ENCODE results near the gene UPK1B.

Gene UPK1B

DNA sequence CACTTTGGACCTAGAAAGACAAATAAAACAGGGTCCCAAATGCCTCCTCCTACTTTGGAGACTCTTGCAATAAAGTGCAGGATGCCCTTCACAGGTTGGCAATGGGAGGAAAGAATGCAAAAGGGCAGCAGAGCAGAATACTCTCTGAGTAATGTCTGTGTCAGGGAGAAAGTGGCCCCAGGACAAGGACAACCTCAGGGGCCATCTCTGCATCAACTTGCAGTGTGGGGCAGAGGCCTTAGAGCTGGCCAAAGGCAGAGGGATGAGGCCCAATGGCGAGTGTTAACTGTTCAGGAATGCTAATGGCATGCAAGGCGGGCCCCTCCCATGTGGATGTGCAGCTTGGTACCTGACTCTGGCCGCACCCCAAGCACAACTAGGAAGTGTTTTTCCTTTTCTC lies 8.4 kb downstream of the UPK1B start:
- CTCF ChIA-PET = no interaction called here
- POLR2A ChIA-PET = no interaction called here
- H3K4me1 ChIP-seq (ENCODE audit: control insufficient read depth, insufficient read depth, low read length) = no peaks in the 10 kb centered on the region

DNA sequence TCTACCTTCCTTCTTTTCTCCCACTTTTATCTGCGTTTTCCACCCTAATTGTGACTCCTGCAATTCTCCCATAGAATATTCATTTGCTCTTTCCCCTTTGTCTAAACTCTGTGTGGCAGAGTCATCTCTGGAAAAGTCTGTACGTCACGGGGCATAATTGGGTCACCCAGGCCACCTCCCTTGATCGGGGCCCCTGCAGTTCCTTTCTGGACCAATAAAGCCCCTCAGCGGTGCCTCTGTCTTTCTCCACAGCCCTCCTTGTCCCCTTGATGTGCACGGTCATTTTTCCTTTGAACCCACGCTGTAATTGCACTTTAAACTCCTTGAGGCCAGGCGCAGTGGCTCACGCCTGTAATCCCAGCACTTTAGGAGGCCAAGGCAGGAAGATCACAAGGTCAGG lies 10.7 kb downstream of the UPK1B start:
- TF ChIP-seq ZNF677 (tag by site-specific recombination; IDR thresholded peaks at IDR 0.05) (no peak), ZNF274 (IDR thresholded peaks at IDR 0.05; ENCODE audit: low read length) (no peak), ZNF274 (tag by site-specific recombination; IDR thresholded peaks at IDR 0.05; ENCODE audit: borderline replicate concordance) (no peak), ZNF2 (tag by site-specific recombination; IDR thresholded peaks at IDR 0.05) (no peak), ZNF529 (tag by site-specific recombination; IDR thresholded peaks at IDR 0.05; ENCODE audit: insufficient replicate concordance) (no peak), FEZF1 (tag by site-specific recombination; IDR thresholded peaks at IDR 0.05) (no peak), ZNF174 (tag by site-specific recombination; IDR thresholded peaks at IDR 0.05) (no peak), ZNF501 (tag by site-specific recombination; IDR thresholded peaks at IDR 0.05) (no peak)
- no peaks in the 10 kb centered on the region for H3K9me3 ChIP-seq (ENCODE audit: control insufficient read depth, insufficient read depth, low read depth, low read length)
- ChIA-PET CTCF (no interaction called here), POLR2A (no interaction called here)
- no peaks in the 10 kb centered on the region for H3K4me1 ChIP-seq (ENCODE audit: control insufficient read depth, insufficient read depth, low read length)
- H3K27ac ChIP-seq (ENCODE audit: extremely low read depth, low read depth, low read length) = no peak overlapping the region
- H3K36me3 ChIP-seq (ENCODE audit: control insufficient read depth in 2 of 2, insufficient read depth in 1 of 2, low read length in 2 of 2) = no peaks in the 10 kb centered on the region
- no peak overlapping the region for H3K4me3 ChIP-seq (ENCODE audit: low read depth, low read length)

More for the DNA sequence above, 8.4 kb downstream of the UPK1B start:
- H3K4me3 ChIP-seq (ENCODE audit: low read depth, low read length) = no peak overlapping the region
- H3K27ac ChIP-seq (ENCODE audit: extremely low read depth, low read depth, low read length) = no peak overlapping the region
- no peaks in the 10 kb centered on the region for H3K9me3 ChIP-seq (ENCODE audit: control insufficient read depth, insufficient read depth, low read depth, low read length)
- TF ChIP-seq YY2 (tag by site-specific recombination; IDR thresholded peaks at IDR 0.05) (no peak), ZNF777 (tag by site-specific recombination; IDR thresholded peaks at IDR 0.05; ENCODE audit: borderline replicate concordance) (no peak), MYNN (tag by site-specific recombination; IDR thresholded peaks at IDR 0.05; ENCODE audit: borderline replicate concordance) (no peak), GLIS1 (tag by site-specific recombination; IDR thresholded peaks at IDR 0.05) (no peak), ZNF664 (tag by site-specific recombination; IDR thresholded peaks at IDR 0.05) (no peak), ZNF621 (tag by site-specific recombination; IDR thresholded peaks at IDR 0.05) (no peak), ZNF585B (tag by site-specific recombination; IDR thresholded peaks at IDR 0.05) (no peak), BCL11A (tag by site-specific recombination; IDR thresholded peaks at IDR 0.05; ENCODE audit: low read depth) (no peak), ZBTB20 (tag by site-specific recombination; IDR thresholded peaks at IDR 0.05) (no peak)
- TF ChIP-seq, protein P1, sequence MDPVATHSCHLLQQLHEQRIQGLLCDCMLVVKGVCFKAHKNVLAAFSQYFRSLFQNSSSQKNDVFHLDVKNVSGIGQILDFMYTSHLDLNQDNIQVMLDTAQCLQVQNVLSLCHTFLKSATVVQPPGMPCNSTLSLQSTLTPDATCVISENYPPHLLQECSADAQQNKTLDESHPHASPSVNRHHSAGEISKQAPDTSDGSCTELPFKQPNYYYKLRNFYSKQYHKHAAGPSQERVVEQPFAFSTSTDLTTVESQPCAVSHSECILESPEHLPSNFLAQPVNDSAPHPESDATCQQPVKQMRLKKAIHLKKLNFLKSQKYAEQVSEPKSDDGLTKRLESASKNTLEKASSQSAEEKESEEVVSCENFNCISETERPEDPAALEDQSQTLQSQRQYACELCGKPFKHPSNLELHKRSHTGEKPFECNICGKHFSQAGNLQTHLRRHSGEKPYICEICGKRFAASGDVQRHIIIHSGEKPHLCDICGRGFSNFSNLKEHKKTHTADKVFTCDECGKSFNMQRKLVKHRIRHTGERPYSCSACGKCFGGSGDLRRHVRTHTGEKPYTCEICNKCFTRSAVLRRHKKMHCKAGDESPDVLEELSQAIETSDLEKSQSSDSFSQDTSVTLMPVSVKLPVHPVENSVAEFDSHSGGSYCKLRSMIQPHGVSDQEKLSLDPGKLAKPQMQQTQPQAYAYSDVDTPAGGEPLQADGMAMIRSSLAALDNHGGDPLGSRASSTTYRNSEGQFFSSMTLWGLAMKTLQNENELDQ (tag by site-specific recombination; IDR thresholded peaks at IDR 0.05; ENCODE audit: low read depth) = no peak
- TF ChIP-seq, protein P2, sequence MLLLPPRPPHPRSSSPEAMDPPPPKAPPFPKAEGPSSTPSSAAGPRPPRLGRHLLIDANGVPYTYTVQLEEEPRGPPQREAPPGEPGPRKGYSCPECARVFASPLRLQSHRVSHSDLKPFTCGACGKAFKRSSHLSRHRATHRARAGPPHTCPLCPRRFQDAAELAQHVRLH (tag by site-specific recombination; IDR thresholded peaks at IDR 0.05) = no peak
- H3K36me3 ChIP-seq (ENCODE audit: control insufficient read depth in 2 of 2, insufficient read depth in 1 of 2, low read length in 2 of 2) = no peaks in the 10 kb centered on the region

DNA sequence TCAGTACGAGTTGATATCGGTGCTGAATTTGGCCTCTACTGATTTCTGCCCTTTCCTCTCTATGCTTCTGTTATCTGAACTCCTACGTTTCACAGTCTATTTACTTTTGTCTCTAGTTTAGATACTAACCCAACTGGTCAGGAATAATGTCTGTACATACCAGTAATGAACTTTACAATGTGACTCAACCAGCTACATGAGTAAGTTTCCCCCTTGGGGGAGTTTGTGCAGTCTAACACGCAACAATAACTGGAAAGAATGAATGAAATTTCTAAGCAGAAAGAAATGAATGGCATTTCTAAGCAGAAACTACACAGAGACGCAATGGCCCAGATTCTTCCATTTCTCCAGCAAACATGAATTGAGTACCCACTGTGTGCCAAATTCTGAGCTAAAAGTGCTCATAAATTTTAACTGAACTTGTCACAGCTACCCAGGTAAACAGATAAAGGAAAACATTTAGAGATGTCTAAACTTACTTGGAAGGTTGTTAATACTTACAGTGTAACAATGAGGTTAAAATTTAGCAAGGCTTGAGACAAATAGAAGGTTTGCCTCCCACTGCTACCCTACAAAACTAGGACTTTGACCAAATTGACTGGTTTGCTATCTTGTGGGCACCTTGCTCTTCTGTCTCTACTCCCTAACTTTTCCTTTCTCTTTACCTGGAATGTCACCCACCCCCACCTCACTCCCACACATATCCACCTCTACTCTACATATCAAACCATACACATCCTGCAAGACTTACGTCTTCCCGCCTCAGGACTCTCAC lies 11.6 kb downstream of the UPK1B start:
- CTCF ChIA-PET = interaction anchor here (0.6 kb wide), 1 partner anchor 635 kb away, joined by 3 read pairs; no protein-coding TSS in a partner anchor
- Histone ChIP-seq H3K9me3 (ENCODE audit: control insufficient read depth, insufficient read depth, low read depth, low read length) (no peaks in the 10 kb centered on the region), H3K4me1 (ENCODE audit: control insufficient read depth, insufficient read depth, low read length) (no peaks in the 10 kb centered on the region), H3K4me3 (ENCODE audit: low read depth, low read length) (no peak overlapping the region), H3K36me3 (ENCODE audit: control insufficient read depth in 2 of 2, insufficient read depth in 1 of 2, low read length in 2 of 2) (no peaks in the 10 kb centered on the region), H3K27ac (ENCODE audit: extremely low read depth, low read depth, low read length) (no peak overlapping the region)
- POLR2A ChIA-PET = no interaction called here
- TF ChIP-seq ZNF510 (tag by site-specific recombination; IDR thresholded peaks at IDR 0.05; ENCODE audit: insufficient replicate concordance) (no peak), ZNF155 (tag by site-specific recombination; IDR thresholded peaks at IDR 0.05) (no peak), ZNF670 (tag by site-specific recombination; IDR thresholded peaks at IDR 0.05; ENCODE audit: low read depth) (no peak), KLF8 (tag by site-specific recombination; IDR thresholded peaks at IDR 0.05) (no peak), MZF1 (tag by site-specific recombination; IDR thresholded peaks at IDR 0.05; ENCODE audit: borderline replicate concordance) (no peak)
- TF ChIP-seq, protein P3, sequence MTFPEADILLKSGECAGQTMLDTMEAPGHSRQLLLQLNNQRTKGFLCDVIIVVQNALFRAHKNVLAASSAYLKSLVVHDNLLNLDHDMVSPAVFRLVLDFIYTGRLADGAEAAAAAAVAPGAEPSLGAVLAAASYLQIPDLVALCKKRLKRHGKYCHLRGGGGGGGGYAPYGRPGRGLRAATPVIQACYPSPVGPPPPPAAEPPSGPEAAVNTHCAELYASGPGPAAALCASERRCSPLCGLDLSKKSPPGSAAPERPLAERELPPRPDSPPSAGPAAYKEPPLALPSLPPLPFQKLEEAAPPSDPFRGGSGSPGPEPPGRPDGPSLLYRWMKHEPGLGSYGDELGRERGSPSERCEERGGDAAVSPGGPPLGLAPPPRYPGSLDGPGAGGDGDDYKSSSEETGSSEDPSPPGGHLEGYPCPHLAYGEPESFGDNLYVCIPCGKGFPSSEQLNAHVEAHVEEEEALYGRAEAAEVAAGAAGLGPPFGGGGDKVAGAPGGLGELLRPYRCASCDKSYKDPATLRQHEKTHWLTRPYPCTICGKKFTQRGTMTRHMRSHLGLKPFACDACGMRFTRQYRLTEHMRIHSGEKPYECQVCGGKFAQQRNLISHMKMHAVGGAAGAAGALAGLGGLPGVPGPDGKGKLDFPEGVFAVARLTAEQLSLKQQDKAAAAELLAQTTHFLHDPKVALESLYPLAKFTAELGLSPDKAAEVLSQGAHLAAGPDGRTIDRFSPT (tag by site-specific recombination; IDR thresholded peaks at IDR 0.05) = no peak
- TF ChIP-seq, protein P4, sequence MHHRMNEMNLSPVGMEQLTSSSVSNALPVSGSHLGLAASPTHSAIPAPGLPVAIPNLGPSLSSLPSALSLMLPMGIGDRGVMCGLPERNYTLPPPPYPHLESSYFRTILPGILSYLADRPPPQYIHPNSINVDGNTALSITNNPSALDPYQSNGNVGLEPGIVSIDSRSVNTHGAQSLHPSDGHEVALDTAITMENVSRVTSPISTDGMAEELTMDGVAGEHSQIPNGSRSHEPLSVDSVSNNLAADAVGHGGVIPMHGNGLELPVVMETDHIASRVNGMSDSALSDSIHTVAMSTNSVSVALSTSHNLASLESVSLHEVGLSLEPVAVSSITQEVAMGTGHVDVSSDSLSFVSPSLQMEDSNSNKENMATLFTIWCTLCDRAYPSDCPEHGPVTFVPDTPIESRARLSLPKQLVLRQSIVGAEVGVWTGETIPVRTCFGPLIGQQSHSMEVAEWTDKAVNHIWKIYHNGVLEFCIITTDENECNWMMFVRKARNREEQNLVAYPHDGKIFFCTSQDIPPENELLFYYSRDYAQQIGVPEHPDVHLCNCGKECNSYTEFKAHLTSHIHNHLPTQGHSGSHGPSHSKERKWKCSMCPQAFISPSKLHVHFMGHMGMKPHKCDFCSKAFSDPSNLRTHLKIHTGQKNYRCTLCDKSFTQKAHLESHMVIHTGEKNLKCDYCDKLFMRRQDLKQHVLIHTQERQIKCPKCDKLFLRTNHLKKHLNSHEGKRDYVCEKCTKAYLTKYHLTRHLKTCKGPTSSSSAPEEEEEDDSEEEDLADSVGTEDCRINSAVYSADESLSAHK (tag by site-specific recombination; IDR thresholded peaks at IDR 0.05) = no peak
